ENCODE measurements around the gene TTLL10. TPM values are rescaled to one million over a fixed set of nuclear protein-coding genes. Genes with fewer than 3 reads are reported as not detected.
"Not testable (repeated sequence)": the region's sequence is repeated elsewhere in the genome, so short reads cannot be mapped to it uniquely, and the experiment has no call there.

TTLL10 gene
- total RNA-seq, 1 donor from 2014 or later, result 5.5 TPM

- H3K36me3 Mint-ChIP-seq (ENCODE audit: insufficient read depth), result peaks cover 2% of the 10 kb centered on the region
- H3K4me3 Mint-ChIP-seq (ENCODE audit: low read depth), result no peak overlapping the region
- DNase-seq (ENCODE audit: low spot score, unreplicated experiment), result no peak
- no peak overlapping the region for H3K27ac Mint-ChIP-seq
- H3K27me3 Mint-ChIP-seq, result peaks cover under 1% of the 10 kb centered on the region
- TF ChIP-seq, protein P1, sequence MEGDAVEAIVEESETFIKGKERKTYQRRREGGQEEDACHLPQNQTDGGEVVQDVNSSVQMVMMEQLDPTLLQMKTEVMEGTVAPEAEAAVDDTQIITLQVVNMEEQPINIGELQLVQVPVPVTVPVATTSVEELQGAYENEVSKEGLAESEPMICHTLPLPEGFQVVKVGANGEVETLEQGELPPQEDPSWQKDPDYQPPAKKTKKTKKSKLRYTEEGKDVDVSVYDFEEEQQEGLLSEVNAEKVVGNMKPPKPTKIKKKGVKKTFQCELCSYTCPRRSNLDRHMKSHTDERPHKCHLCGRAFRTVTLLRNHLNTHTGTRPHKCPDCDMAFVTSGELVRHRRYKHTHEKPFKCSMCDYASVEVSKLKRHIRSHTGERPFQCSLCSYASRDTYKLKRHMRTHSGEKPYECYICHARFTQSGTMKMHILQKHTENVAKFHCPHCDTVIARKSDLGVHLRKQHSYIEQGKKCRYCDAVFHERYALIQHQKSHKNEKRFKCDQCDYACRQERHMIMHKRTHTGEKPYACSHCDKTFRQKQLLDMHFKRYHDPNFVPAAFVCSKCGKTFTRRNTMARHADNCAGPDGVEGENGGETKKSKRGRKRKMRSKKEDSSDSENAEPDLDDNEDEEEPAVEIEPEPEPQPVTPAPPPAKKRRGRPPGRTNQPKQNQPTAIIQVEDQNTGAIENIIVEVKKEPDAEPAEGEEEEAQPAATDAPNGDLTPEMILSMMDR (IDR thresholded peaks at IDR 0.05; ENCODE audit: unreplicated experiment), result no peak
- peaks cover 6% of the 10 kb centered on the region for H3K4me1 Mint-ChIP-seq (ENCODE audit: low read depth)
- H3K9me3 Mint-ChIP-seq (ENCODE audit: low read depth), result no peaks in the 10 kb centered on the region
Measured at GRCh38 chr1:1171546-1172340, 1.9 kb upstream of the TTLL10 start.

GRCh38 chr1:1173061-1173792 is 453 bp upstream of the TTLL10 start:
- TF ChIP-seq, protein P1 (IDR thresholded peaks at IDR 0.05; ENCODE audit: unreplicated experiment), result no peak
- H3K4me3 Mint-ChIP-seq (ENCODE audit: low read depth), result no peak overlapping the region

DNA sequence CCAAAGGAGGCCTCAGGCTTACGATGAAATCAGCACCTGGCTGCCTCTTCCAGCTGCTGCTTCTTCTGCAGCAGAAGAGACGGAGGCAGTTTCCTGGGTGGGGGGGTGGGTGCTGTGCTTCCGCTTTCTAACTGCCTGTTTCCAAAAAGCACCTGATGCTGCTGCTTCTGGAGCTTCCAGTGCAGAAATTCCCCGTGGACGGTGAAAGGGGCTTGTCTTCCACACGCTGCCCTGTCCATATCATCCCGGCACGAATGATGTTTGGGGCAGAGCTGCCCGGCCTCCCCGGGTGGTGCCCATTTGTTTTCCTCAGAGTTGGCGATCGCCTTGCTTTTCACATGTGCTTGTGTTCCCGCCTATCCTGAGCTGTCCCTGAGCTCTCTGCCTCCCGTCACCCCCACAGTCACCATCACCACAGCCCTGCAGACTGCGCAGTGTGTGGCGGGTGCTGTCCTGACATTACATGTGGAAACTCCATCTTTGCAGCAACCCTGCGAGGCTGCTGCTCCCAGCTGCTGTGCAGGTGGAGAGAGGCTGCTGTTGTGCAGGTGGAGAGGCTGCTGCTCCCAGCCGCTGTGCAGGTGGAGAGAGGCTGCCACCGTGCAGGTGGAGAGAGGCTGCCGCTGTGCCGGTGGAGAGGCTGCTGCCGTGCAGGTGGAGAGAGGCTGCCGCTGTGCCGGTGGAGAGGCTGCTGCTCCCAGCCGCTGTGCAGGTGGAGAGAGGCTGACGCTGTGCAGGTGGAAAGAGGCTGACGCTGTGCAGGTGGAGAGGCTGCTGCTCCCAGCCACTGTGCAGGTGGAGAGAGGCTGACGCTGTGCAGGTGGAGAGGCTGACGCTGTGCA is 1.8 kb downstream of the TTLL10 start:
- no peak for DNase-seq (ENCODE audit: low spot score, unreplicated experiment)
- peaks cover 4% of the 10 kb centered on the region for H3K27me3 Mint-ChIP-seq
- H3K9me3 Mint-ChIP-seq (ENCODE audit: low read depth), result no peaks in the 10 kb centered on the region
- H3K4me3 Mint-ChIP-seq (ENCODE audit: low read depth), result no peak overlapping the region
- H3K36me3 Mint-ChIP-seq (ENCODE audit: insufficient read depth), result peaks cover 3% of the 10 kb centered on the region
- peaks cover 2% of the 10 kb centered on the region for H3K4me1 Mint-ChIP-seq (ENCODE audit: low read depth)
- TF ChIP-seq, protein P1 (IDR thresholded peaks at IDR 0.05; ENCODE audit: unreplicated experiment), result no peak
- H3K27ac Mint-ChIP-seq, result no peak overlapping the region

More at GRCh38 chr1:1173061-1173792, 453 bp upstream of the TTLL10 start:
- no peak for DNase-seq (ENCODE audit: low spot score, unreplicated experiment)
- Mint-ChIP-seq H3K27ac (peak overlapping the region; percentile 78), H3K27me3 (peaks cover 4% of the 10 kb centered on the region), H3K4me1 (ENCODE audit: low read depth) (peaks cover 7% of the 10 kb centered on the region), H3K36me3 (ENCODE audit: insufficient read depth) (peaks cover 3% of the 10 kb centered on the region), H3K9me3 (ENCODE audit: low read depth) (no peaks in the 10 kb centered on the region)

GRCh38 chr1:1176063-1176761 is 2.5 kb downstream of the TTLL10 start:
- not testable (repeated sequence) for DNase-seq (ENCODE audit: low spot score, unreplicated experiment); H3K4me1 Mint-ChIP-seq (ENCODE audit: low read depth); H3K27ac Mint-ChIP-seq; H3K36me3 Mint-ChIP-seq (ENCODE audit: insufficient read depth); H3K4me3 Mint-ChIP-seq (ENCODE audit: low read depth); H3K27me3 Mint-ChIP-seq; H3K9me3 Mint-ChIP-seq (ENCODE audit: low read depth)

DNA sequence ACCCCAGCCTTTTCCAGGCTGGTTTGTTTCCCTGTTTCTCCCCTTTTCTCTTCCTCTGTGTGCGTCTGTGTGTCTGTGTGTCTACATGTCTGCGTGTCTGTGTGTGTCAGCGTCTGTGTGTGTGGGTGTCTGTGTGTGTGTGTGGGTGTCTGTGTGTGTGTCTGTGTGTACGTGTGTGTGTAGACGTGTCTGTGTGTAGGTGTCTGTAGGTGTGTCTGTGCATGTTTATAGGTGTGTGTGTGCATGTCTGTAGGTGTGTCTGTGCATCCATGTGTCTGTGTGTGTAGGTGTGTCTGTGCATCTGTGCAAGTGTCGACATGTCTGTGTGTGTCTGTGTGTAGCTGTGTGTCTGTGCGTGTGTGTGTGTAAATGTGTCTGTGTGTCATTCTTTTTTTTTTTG is 3.3 kb downstream of the TTLL10 start:
- H3K4me1 Mint-ChIP-seq (ENCODE audit: low read depth), result peaks cover 2% of the 10 kb centered on the region
- peaks cover 3% of the 10 kb centered on the region for H3K36me3 Mint-ChIP-seq (ENCODE audit: insufficient read depth)
- H3K27ac Mint-ChIP-seq, result no peak overlapping the region
- H3K4me3 Mint-ChIP-seq (ENCODE audit: low read depth), result no peak overlapping the region
- DNase-seq (ENCODE audit: low spot score, unreplicated experiment), result no peak
- no peaks in the 10 kb centered on the region for H3K9me3 Mint-ChIP-seq (ENCODE audit: low read depth)
- H3K27me3 Mint-ChIP-seq, result peaks cover 4% of the 10 kb centered on the region
- TF ChIP-seq, protein P1 (IDR thresholded peaks at IDR 0.05; ENCODE audit: unreplicated experiment), result no peak

Measured in progenitor cell of endocrine pancreas (in vitro differentiated cells).